SHP77 (cell line): Measurements from ENCODE around the gene ULK2.

Experiments used
- DNase-seq, 2 experiments: peaks; one replicate each; lab custom pipeline; 2025; lab: John Stamatoyannopoulos, UW

The ULK2 gene

DNA sequence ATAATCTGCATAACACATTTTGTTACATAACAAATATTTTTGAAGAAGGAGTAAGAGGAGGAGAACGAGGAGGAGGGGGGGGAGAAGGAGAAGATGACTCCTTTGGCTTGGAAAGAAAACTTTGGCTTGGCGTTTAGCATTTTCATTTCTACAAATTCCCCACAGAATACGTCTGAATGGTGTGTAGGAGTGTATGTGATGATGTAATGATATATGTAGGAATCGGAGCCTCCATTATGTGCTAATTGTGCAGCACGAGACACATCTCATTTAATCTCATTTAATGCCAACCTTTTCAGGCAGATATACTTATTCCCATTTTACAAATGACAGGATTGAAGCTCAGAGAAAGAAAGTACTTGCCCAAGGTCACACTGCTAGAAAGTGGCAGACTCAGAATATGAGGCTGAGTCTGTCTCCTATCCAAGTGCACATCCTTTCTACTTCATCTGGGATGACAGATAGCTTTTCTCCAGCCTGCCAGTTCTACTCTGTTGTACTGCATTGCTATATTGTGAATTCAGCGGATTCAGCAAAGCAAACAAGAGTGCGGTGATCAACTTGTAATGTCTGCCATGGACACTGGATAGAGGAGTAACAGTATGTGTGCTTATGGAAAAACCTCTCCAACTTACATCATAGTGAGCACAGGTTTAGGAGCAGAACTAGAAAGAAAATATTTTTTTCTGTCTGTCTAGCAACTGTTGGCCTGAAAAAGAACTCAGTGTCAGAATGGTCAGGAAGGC, 140.9 kb downstream of the ULK2 start:
- DNase-seq: peak; percentile 56 to 62

DNA sequence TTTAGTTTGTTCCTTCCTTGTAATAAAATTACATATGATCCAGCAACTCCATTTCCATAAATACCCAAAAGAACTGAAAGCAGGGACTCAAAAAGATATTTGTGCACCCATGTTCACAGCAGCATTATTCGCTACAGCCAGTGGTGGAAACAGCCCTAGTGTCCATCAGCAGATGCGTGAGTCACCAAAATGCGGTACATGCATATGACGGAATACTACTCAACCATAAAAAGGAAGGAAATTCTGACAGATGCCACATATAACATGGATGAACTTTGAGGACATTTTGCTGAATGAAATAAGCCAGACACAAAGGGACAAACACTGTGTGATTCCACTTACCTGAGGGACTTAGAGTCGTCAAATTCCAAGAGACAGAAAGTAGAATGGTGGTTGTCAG, 142.2 kb downstream of the ULK2 start:
- no peak for DNase-seq

DNA sequence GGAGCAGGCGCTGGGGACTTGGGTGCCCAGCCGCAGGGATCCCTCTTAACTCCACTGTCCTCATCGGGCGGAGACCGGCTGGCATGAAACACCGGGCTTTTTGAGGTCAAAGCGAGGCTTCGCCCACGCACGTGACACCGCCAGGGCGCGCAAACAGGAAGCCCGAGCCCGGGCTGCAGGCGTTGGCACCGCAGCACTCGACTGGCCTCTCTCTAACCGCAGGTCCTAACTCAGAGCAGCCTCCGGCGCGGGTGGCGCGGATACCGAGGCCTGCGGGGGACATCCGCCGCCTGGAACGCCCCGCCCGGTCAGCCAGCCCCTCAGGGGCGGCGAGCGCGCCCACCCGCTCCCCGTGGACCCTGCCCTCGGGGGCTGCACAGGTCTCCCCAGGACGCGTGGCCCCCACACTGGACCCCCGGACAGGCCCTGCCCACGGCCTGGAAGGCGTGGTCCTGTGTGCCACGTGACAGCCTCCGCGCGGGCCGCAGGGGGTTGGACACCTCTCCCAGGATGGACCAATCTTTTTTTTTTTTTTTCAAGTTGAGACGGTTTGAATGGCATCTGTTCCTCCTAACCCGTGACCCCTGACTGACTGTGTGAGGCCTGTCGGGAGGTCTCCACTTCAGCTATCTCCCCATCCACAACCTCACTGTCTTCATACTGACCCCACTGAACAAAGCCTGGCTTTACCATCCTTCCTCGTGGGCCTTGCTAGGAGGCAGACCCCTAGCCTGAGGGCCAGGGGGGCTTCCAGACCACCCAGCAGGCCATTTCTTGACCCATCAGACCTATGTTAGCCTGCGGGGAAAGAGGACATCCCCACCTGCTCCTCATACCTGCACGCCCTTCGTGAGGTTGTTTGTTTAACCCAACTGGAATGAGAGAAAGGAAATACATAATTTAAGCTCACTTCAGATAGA, 143.0 kb downstream of the ULK2 start:
- no peak for DNase-seq

DNA sequence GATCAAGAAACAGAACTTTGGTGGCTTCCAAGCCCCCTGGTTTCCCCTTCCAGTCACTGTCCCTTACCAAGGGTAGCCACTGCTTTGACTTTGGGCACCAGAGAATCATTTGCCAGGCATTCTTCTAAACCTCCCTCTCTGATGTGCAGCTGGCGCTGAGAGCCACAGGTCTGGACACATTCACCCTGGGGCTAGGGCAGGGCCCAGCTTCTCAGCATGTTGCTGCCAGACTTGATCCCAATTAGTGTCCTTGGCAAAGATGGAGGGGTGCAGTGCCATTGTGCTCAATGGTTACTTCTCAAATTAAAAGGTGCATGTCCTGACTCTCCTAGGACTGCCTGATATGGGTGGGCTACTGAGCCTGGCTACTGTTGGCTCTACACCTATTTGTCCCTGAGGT, 143.8 kb downstream of the ULK2 start:
- no peak for DNase-seq
